DND-41 (cell line): ENCODE measurements around the gene CCS.

Source experiments
- ATAC-seq: fragments of 200-7000 bp; cut with Tn5 transposase; 3 replicates; pipeline ENCODE4 v1.9.1; 2021; ENCODE audit warnings: low read depth; ENCODE audit not compliant: insufficient read depth
- DNase-seq: peaks from one replicate; pipeline ENCODE4 v3.0.0-alpha.2; 2020
- H2AFZ ChIP-seq: 2 replicates; pipeline ENCODE4 v1.6.0; 2012; ENCODE audit warnings: low read depth, low read length
- H3K27ac ChIP-seq: 2 replicates; pipeline ENCODE4 v1.5.1; 2012; ENCODE audit warnings: low read length, inconsistent platforms
- H3K27me3 ChIP-seq: fragments of 200-600 bp; sonication (generic); 2 replicates; pipeline ENCODE4 v1.6.0; 2012; ENCODE audit warnings: low read length, mild to moderate bottlenecking, inconsistent platforms; ENCODE audit not compliant: insufficient read depth, poor library complexity
- H3K36me3 ChIP-seq: 2 replicates; pipeline ENCODE4 v1.5.1; 2012; ENCODE audit warnings: low read length, inconsistent platforms; ENCODE audit not compliant: insufficient read depth
- H3K4me1 ChIP-seq: 2 replicates; pipeline ENCODE4 v1.5.1; 2012; ENCODE audit warnings: mild to moderate bottlenecking, low read length; ENCODE audit not compliant: insufficient read depth
- H3K4me2 ChIP-seq: 2 replicates; pipeline ENCODE4 v1.6.0; 2012; ENCODE audit warnings: mild to moderate bottlenecking, moderate library complexity, low read length, inconsistent platforms; ENCODE audit not compliant: insufficient read depth
- H3K4me3 ChIP-seq, 2 experiments: fragments of 200-600 bp in 1 of 2; shearing (Covaris generic) in 1 of 2; 2 replicates each; pipeline ENCODE4 v1.5.1; 2012 to 2016; ENCODE audit warnings: inconsistent platforms in 2 of 2, low read length in 2 of 2, mild to moderate bottlenecking in 2 of 2, low read depth in 1 of 2, moderate library complexity in 1 of 2
- H3K79me2 ChIP-seq: 2 replicates; pipeline ENCODE4 v1.6.0; 2012; ENCODE audit warnings: low read length, inconsistent platforms; ENCODE audit not compliant: insufficient read depth
- H3K9ac ChIP-seq: 2 replicates; pipeline ENCODE4 v1.6.0; 2012; ENCODE audit warnings: low read depth, mild to moderate bottlenecking, inconsistent platforms, low read length, moderate library complexity
- H3K9me3 ChIP-seq: 2 replicates; pipeline ENCODE4 v1.5.1; 2012; ENCODE audit warnings: low read length, moderate library complexity, mild to moderate bottlenecking, inconsistent platforms; ENCODE audit not compliant: insufficient read depth, severe bottlenecking
- H4K20me1 ChIP-seq: 2 replicates; pipeline ENCODE4 v1.6.0; 2012; ENCODE audit warnings: low read length; ENCODE audit not compliant: insufficient read depth
- CTCF ChIP-seq: IDR thresholded peaks from 2 replicates; pipeline ENCODE4 v1.5.1; 2012; ENCODE audit warnings: borderline replicate concordance, low read length, moderate library complexity, mild to moderate bottlenecking; ENCODE audit not compliant: poor library complexity, severe bottlenecking; ENCODE audit errors: extremely low read depth
- EZH2 ChIP-seq: IDR thresholded peaks from 3 replicates; pipeline ENCODE4 v1.6.1; 2012; ENCODE audit warnings: borderline replicate concordance, low read depth, mild to moderate bottlenecking, moderate library complexity, low read length, inconsistent platforms; ENCODE audit not compliant: severe bottlenecking

Gene CCS

GRCh38 chr11:66545701-66546367 lies 47.2 kb upstream of the CCS start, which contains the start of gene ZDHHC24:
ZDHHC24 (minus strand) TSS chr11:66546048; CDS start chr11:66546003, 45 bp downstream.
- H3K4me2 ChIP-seq, result peak within 1 kb of the TSS; percentile 77
- H3K9me3 ChIP-seq, result no peaks in the 10 kb centered on the region
- peak within 1 kb of the TSS; percentile 95 for H2AFZ ChIP-seq
- H3K36me3 ChIP-seq, result peaks cover 21% of the 10 kb centered on the region
- H3K79me2 ChIP-seq, result peaks cover 8% of the 10 kb centered on the region
- H3K4me1 ChIP-seq, result peaks cover 32% of the 10 kb centered on the region
- H4K20me1 ChIP-seq, result no peaks in the 10 kb centered on the region
- H3K4me3 ChIP-seq, result peak within 1 kb of the TSS; percentile 83 to 90
- peak; percentile 77 for ATAC-seq
- H3K9ac ChIP-seq, result peak within 1 kb of the TSS; percentile 91
- no peaks in the 10 kb centered on the region for H3K27me3 ChIP-seq
- H3K27ac ChIP-seq, result peak within 1 kb of the TSS; percentile 74
- peak; percentile 83 for DNase-seq
- TF ChIP-seq CTCF, result no peak
- no peak for TF ChIP-seq EZH2

GRCh38 chr11:66546368-66546965 lies 46.5 kb upstream of the CCS start, which contains the start of gene ACTN3:
ACTN3 (plus strand) TSS chr11:66546903; CDS start chr11:66546938, 35 bp downstream.
- DNase-seq (no peak), ATAC-seq (no peak)
- Histone ChIP-seq H3K36me3 (peaks cover 19% of the 10 kb centered on the region), H2AFZ (peak within 1 kb of the TSS; percentile 95), H3K27ac (peak within 1 kb of the TSS; percentile 74), H3K4me3 (peak within 1 kb of the TSS; percentile 83 to 90), H3K4me1 (peaks cover 32% of the 10 kb centered on the region), H3K27me3 (no peaks in the 10 kb centered on the region), H3K9me3 (no peaks in the 10 kb centered on the region), H3K79me2 (peaks cover 8% of the 10 kb centered on the region), H3K9ac (peak within 1 kb of the TSS; percentile 91), H3K4me2 (peak within 1 kb of the TSS; percentile 77), H4K20me1 (no peaks in the 10 kb centered on the region)
- no peak for TF ChIP-seq CTCF
- no peak for TF ChIP-seq EZH2

- H3K4me2 ChIP-seq, result no peak overlapping the region
- DNase-seq, result no peak
- H3K9ac ChIP-seq, result no peak overlapping the region
These were observed 45.9 kb upstream of the CCS start for GRCh38 chr11:66546966-66547661.

More at GRCh38 chr11:66546966-66547661, 45.9 kb upstream of the CCS start:
- Histone ChIP-seq H3K79me2 (peaks cover 8% of the 10 kb centered on the region), H3K9me3 (no peaks in the 10 kb centered on the region), H4K20me1 (no peaks in the 10 kb centered on the region), H3K36me3 (peaks cover 12% of the 10 kb centered on the region), H3K27me3 (no peaks in the 10 kb centered on the region), H2AFZ (no peak overlapping the region), H3K4me3 (no peak overlapping the region), H3K4me1 (peaks cover 32% of the 10 kb centered on the region), H3K27ac (no peak overlapping the region)
- TF ChIP-seq CTCF, result no peak
- TF ChIP-seq EZH2, result no peak
- no peak for ATAC-seq
